ENCODE results near the gene SHPK. TPM values are rescaled to one million over a fixed set of nuclear protein-coding genes. Genes with fewer than 3 reads are reported as not detected.
"Not testable (repeated sequence)": the region's sequence is repeated elsewhere in the genome, so short reads cannot be mapped to it uniquely, and the experiment has no call there.

SHPK gene
- total RNA-seq, 2 donors from 2014 or later = 10.5 to 16.1 TPM

GRCh38 chr17:3582915-3583314 is 53.1 kb downstream of the SHPK start:
- Histone ChIP-seq H3K9me3 (no peaks in the 10 kb centered on the region), H3K36me3 (peaks cover 6% of the 10 kb centered on the region), H3K27me3 (replicated peaks; ENCODE audit: insufficient read depth) (no peaks in the 10 kb centered on the region), H3K4me3 (no peak overlapping the region), H3K27ac (no peak overlapping the region), H3K4me1 (ENCODE audit: control insufficient read depth in 1 of 2, low read depth in 2 of 2) (no peaks in the 10 kb centered on the region)
- DNase-seq (ENCODE audit: low spot score) (no peak), ATAC-seq (ENCODE audit: insufficient number of reproducible peaks, low FRiP score, low read depth) (no peak)
- no peak for TF ChIP-seq CTCF (IDR thresholded peaks at IDR 0.05)

- not testable (repeated sequence) for H3K4me1 ChIP-seq (ENCODE audit: control insufficient read depth in 1 of 2, low read depth in 2 of 2); H3K27me3 ChIP-seq (replicated peaks; ENCODE audit: insufficient read depth); H3K4me3 ChIP-seq; H3K9me3 ChIP-seq; H3K36me3 ChIP-seq; ATAC-seq (ENCODE audit: insufficient number of reproducible peaks, low FRiP score, low read depth); DNase-seq (ENCODE audit: low spot score); H3K27ac ChIP-seq
Observed at GRCh38 chr17:3578667-3579066, 57.4 kb downstream of the SHPK start.

- Histone ChIP-seq H3K9me3 (no peaks in the 10 kb centered on the region), H3K36me3 (no peaks in the 10 kb centered on the region), H3K27me3 (replicated peaks; ENCODE audit: insufficient read depth) (no peaks in the 10 kb centered on the region), H3K27ac (no peak overlapping the region), H3K4me3 (no peak overlapping the region), H3K4me1 (ENCODE audit: control insufficient read depth in 1 of 2, low read depth in 2 of 2) (no peaks in the 10 kb centered on the region)
- ATAC-seq (ENCODE audit: insufficient number of reproducible peaks, low FRiP score, low read depth) = no peak
- no peak for TF ChIP-seq CTCF (IDR thresholded peaks at IDR 0.05)
- DNase-seq (ENCODE audit: low spot score) = no peak
Observed at GRCh38 chr17:3576970-3577369, 59.1 kb downstream of the SHPK start.

GRCh38 chr17:3575511-3575910 is 60.5 kb downstream of the SHPK start:
- no peak for TF ChIP-seq CTCF (IDR thresholded peaks at IDR 0.05)
- no peaks in the 10 kb centered on the region for H3K9me3 ChIP-seq
- H3K27ac ChIP-seq = no peak overlapping the region
- H3K4me1 ChIP-seq (ENCODE audit: control insufficient read depth in 1 of 2, low read depth in 2 of 2) = no peaks in the 10 kb centered on the region
- ATAC-seq (ENCODE audit: insufficient number of reproducible peaks, low FRiP score, low read depth) (no peak), DNase-seq (ENCODE audit: low spot score) (no peak)
- H3K4me3 ChIP-seq = no peak overlapping the region
- H3K27me3 ChIP-seq (replicated peaks; ENCODE audit: insufficient read depth) = no peaks in the 10 kb centered on the region
- H3K36me3 ChIP-seq = no peaks in the 10 kb centered on the region

- no peak for DNase-seq (ENCODE audit: low spot score)
- no peak for ATAC-seq (ENCODE audit: insufficient number of reproducible peaks, low FRiP score, low read depth)
- H3K4me1 ChIP-seq (ENCODE audit: control insufficient read depth in 1 of 2, low read depth in 2 of 2) = no peaks in the 10 kb centered on the region
- no peak overlapping the region for H3K27ac ChIP-seq
- H3K4me3 ChIP-seq = no peak overlapping the region
- no peaks in the 10 kb centered on the region for H3K9me3 ChIP-seq
- TF ChIP-seq CTCF (IDR thresholded peaks at IDR 0.05) = no peak
- H3K27me3 ChIP-seq (replicated peaks; ENCODE audit: insufficient read depth) = no peaks in the 10 kb centered on the region
- H3K36me3 ChIP-seq = no peaks in the 10 kb centered on the region
Observed at GRCh38 chr17:3574231-3574630, 61.8 kb downstream of the SHPK start.
